Activated CD8-positive, alpha-beta memory T cell treated with anti-CD3 and anti-CD28 coated beads, Interleukin-2, amount 50 U/mL, for 24 hours (primary cell): ENCODE data around the gene MRPL47.

ENCODE experiments used
- DNase-seq: peaks from one replicate; pipeline ENCODE4 v3.0.0-alpha.2; 2020; ENCODE audit errors: extremely low read depth

Gene MRPL47

DNA sequence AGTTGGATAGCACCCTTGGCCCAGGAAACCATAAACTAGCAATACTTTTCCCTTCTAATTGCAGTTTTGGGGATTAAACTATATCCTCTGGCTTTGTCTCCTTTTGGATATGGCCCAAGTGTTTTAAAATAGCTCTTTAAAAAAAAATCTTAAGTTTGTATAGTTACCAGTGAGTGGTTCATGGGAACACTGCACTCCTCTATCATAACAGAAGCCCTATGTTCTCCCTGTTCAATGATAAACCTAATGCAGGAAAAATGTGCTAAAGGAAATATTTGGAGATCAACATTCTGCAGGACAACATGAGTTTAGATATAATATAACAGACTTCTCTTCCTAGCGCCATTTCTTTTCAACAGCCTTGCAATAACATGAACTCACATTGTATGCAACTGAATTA, 13.1 kb downstream of the MRPL47 start:
- no peak for DNase-seq

- DNase-seq: no peak
Measured at GRCh38 chr3:179590669-179591068, 13.8 kb downstream of the MRPL47 start.

- DNase-seq: no peak
Measured at GRCh38 chr3:179589143-179589542, 15.3 kb downstream of the MRPL47 start.

DNA sequence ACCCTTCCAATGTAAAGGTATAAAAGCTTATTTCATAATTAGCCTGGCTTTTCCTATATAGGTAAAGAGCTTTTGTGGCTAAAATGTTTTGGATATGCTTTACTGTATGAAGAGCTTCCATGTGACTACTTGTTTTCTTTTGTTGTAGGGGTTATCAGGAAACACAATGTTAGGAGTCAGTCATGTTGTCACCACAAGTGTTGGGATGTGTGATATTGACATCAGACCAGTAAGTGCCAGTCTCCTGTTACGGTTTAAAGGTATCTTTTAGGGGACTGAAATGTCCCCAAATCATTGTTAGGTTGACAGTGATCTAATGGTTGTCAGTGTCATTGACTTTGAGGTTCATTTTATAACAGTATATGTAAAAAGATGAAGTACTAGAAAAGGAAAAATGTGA, 23.4 kb downstream of the MRPL47 start:
- DNase-seq: no peak

GRCh38 chr3:179565496-179565895, 38.9 kb downstream of the MRPL47 start:
- no peak for DNase-seq

DNA sequence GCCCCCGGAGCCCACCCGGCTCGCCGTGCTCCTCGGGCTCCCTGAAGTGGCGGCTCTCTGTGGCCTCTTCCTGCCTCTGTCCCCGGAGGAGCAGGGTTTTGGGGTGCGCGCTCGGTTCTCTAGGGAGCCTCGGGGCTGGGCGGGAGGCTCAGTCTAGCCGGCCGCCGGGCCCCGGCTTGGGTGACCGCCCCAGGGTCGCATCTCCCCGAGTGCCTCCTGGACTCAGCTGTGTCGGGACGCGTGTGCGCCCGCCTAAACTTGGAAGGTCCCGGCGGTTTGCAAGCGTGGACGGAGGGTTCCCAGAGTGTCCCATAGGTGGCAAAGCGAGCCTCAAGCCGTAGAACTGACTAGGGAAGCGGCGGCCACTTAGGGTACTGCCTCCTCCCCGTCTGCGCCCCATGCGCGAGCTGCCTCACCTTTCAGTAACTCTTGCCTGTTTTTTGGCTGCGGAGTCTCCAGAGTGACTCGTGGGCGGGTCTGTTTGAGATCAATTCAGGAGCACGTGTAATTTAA, 41.1 kb downstream of the MRPL47 start:
- peak; percentile 41 for DNase-seq

- DNase-seq: peak; percentile 99
Measured at GRCh38 chr3:179562591-179563270, 41.7 kb downstream of the MRPL47 start, which contains the start of gene ACTL6A. Gene ACTL6A (plus strand): TSS chr3:179562926. CDS start chr3:179563093, 167 bp downstream.

GRCh38 chr3:179560791-179561190, 43.6 kb downstream of the MRPL47 start:
- DNase-seq: no peak

DNA sequence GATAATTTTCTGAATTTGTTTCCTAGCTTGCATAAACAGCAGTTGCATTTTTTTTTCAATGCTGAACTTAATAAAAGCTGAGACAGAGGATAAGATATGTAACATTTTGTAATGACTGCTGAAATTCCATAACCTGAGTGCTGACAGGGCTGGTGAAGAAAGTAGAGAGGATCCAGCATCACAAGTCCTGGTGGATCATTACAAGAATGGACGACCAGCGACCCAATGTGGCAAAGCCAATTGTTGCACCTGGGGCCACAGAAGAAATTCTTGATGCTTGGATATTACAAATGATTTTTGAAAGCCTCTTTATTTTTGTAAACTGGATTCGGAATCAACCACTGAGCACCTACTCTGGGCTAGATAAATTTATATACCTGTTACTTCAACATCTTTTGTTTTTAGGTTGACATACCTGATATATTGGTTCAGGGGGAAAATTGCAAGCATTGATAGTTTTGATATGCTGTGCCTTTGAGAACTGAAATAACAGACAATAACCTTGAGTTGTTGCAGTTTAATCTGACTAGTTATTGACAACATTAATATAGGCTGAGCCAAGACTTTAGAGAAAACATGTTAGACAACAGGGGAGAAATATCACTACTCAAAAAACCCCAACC, 45.6 kb downstream of the MRPL47 start:
- DNase-seq: no peak

DNA sequence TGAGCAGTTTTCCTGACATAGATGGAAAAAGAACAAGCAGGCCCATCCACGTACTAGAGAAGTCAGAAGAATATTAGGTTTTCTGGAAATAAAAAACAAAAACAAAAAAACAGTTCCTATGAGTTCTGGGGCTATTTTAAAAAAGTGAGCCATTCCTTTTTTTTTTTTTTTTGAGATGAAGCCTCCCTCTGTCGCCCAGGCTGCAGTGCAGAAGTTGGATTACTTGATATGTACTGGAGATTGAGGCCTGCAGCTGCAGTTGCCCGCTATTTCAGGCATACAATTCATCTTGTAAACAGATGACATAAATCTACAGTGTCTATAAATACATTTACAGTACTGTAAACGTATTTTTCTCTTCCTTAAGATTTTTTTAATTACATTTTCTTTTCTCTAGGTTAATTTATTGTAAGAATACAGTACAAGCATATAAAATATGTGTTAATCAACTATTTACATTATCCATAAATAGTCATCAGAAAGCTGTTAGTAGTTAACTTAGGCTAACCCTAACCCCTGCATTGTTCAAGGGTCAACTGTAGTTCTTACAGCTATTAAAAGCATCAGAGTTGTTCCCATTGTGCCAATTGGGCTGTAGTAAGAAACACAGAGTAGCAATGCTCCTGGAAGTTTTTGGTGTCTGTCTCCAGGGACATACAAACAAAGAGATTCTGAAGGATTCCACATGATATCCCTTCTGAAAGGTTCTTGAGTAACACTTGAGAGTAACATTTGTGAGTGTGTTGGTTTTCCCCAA, 52.9 kb downstream of the MRPL47 start:
- no peak for DNase-seq

GRCh38 chr3:179546814-179547241, 57.6 kb downstream of the MRPL47 start:
- DNase-seq: no peak

GRCh38 chr3:179544981-179545645, 59.3 kb downstream of the MRPL47 start:
- DNase-seq: no peak

- DNase-seq: no peak
Measured at GRCh38 chr3:179542375-179542774, 62.1 kb downstream of the MRPL47 start.

GRCh38 chr3:179541596-179541995, 62.8 kb downstream of the MRPL47 start:
- DNase-seq: no peak

DNA sequence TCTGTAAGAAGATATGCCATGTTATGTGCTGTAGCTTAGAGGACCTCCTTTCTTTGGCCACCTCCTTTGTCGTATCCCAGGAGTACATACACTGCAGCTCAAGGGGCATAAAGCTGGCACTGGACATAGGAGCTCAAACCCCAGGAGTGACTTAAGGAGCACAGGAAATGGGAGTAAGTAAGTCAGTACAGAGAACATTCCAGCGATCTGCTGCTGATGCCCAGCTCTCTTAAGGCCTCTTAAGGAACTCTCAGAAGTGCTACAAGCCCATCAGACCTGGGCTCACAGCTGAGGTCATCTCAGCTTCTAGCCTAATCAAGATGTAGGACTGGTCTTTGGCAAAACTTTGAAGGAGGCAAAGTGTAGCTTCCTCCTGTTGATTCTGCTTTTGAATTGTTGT, 63.3 kb downstream of the MRPL47 start:
- DNase-seq: no peak
